Smooth muscle cell of the brain vasculature (primary cell): Measurements from ENCODE around the gene ATP6AP2.
A peak's percentile ranks its signal among the peaks of the same experiment; 100 is the strongest.
"Not testable (repeated sequence)": the region's sequence is repeated elsewhere in the genome, so short reads cannot be mapped to it uniquely, and the experiment has no call there.

Experiments
- DNase-seq: peaks from one replicate; pipeline ENCODE4 v3.0.0-alpha.2; 2012; ENCODE audit warnings: low read depth, low spot score

Gene ATP6AP2, protein sequence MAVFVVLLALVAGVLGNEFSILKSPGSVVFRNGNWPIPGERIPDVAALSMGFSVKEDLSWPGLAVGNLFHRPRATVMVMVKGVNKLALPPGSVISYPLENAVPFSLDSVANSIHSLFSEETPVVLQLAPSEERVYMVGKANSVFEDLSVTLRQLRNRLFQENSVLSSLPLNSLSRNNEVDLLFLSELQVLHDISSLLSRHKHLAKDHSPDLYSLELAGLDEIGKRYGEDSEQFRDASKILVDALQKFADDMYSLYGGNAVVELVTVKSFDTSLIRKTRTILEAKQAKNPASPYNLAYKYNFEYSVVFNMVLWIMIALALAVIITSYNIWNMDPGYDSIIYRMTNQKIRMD

DNA sequence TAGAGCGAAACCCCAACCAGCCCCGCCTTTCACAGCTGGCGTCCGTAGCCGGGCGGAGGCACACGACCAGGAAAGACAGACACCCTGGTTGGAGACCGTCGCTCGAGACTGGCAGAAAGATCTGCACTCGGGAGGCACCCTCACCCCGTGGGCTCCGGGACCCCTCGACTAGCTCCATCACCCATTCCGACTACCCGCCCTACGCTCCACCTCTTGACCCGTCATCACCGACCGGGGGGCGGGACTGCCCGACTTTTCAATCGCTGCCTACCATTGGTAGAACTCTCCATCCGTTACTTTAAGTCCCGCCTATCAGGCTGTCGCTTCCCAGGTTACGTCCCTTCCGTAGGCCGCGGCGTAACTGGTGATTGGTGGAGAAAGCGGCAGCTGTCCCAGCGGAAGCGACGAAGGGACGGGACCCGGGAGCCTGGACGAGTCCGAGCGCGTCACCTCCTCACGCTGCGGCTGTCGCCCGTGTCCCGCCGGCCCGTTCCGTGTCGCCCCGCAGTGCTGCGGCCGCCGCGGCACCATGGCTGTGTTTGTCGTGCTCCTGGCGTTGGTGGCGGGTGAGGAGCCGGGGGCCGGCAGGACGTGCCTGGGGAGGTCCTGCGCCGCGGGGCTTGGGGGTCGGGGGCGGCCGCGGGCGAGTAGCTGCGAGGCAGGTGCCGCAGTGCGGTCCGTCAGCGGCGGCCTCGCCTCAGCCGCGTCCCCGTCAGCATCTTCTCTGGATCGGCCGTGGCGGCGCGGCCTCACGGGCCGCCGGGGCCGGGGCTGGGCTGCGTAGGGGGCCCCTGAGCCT lies at the start of gene ATP6AP2:
Gene ATP6AP2 (plus strand): TSS at position 434 of the 799 bp plus-strand sequence. CDS start 96 bp downstream, at position 530.
- peak; percentile 67 for DNase-seq

DNA sequence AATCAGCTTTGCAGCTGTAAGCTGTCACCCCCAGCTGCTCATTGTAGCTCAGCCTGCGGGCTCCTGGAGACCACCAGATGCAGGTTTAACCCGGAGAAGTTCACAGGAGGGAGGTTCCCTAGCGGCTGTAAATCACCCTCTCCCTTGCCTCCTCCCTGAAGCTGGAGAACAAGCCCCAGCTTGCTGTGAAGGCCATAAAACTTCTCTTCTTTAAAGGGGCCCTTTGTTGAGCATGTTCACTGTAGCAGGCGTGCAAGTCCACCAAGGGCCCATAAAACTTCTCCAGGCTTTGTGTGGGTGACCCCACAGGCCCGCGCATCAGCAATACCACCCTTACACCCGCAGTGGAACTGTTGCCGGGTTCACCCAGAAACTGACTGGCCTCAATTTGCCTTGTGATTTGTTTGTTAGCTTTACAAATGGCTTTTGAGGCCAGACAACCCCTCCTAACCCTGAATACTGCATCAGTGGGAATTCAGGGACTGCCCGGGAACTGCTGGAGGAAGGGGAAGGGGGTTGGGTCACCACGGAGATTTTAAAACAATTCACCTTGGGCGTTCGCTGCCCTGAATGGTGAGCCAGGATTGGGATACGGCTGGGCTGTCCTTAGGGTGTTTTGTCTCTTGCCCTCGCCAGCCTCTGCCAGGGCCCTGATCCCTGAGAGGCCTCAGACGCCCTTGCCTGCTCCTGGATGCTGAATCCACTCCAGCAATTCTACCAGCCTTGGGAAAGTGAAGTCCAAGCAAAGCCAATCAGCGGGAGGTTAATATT lies 49.5 kb upstream of the ATP6AP2 start:
- DNase-seq, result no peak

DNA sequence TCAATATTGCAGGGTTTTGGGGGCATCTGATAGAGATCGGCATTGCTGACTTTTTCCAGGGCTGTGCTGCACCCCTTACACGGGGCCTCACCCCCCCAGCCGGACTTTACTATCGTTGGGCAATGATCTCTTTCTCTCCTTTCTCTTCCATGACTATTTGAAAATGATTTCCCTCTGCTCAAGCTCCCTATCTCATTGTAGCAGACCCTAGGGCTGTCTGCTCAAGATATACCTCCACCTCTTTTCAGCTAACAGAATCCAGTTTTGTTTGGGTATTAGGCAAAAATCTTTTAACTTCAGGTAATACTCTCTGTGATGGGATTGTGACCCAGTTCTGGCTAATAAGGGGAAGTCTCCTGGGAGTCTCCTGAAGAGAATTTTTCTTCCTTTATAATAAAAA lies 43.5 kb upstream of the ATP6AP2 start:
- no peak for DNase-seq

DNA sequence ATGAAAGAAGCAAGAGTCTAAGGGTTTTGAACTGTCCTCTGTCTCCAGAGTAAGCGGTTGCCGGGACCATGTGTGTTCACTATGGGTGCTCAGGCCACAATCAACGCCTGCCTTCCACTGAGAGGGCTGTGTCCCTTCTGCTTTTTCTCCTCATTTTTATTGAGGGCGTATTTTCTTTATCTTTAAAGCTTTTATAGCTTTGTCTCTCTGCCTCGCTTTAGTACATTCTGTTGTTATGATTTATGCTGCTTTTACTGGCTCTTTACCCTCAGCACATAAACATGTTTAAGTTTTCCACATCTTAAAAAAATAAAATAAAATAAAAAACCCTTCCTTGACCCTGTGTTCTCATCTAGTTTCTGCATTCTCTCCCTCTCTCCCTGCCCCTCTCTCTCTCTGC lies 42.4 kb upstream of the ATP6AP2 start:
- no peak for DNase-seq

DNA sequence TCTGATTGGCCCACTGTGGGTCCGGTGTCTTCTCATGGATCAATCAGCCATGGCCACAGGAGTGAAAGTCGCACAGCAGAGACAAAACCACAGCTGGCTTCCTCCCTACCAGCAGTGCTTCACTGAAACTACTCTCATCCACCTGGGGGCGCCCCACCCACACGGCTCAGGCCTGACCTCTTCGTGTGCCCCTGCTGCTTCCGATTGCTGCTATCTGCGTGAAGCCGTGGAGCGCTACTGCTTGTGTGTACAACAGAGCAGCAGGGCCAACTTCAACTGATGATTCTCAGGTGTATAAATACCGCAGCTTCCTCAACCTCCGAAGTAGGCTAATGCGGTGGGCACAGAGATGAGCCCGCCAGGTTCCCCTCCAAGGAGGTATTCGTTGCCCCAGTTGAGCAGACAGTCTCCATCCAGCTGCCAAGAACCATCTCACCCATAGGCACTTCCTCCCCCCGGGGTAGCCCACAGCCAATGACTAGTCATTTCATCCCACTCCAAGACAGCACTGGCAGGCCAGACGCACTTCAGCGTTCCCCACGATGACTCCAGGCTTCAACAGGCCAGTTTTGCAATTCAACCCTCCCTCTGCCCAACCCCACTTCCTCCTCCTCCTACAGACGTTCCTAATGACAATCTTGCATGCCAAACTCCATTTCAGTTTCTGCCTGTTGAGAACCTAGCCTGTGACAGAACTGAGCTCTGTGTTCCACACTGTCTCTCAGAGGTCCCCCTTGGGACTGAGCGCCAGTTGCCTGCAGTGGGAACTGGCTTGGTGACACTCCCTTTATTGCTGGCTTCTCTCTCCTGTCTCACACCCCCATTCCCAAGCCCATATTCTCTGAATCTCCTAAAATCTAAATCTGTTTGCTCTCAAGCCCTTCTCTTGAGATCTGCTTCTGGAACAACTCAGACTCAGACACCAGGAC lies 41.3 kb upstream of the ATP6AP2 start:
- no peak for DNase-seq

DNA sequence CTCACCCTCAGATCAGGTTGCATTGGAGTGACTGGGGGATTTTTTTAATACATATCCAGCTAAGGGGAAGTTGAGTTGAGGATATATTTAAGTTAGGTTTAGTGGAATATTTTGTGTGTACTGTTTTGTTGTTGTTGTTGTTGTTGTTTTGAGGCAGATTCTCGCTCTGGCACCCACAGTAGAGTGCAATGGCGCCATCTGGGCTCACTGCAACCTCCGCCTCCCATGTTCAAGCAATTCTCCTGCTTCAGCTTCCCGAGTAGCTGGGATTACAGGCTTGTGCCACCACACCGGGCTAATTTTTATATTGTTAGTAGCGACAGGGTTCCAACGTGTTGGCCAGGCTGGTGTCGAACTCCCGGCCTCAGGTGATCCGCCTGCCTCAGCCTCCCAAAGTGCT lies 38.6 kb upstream of the ATP6AP2 start:
- no peak for DNase-seq

DNA sequence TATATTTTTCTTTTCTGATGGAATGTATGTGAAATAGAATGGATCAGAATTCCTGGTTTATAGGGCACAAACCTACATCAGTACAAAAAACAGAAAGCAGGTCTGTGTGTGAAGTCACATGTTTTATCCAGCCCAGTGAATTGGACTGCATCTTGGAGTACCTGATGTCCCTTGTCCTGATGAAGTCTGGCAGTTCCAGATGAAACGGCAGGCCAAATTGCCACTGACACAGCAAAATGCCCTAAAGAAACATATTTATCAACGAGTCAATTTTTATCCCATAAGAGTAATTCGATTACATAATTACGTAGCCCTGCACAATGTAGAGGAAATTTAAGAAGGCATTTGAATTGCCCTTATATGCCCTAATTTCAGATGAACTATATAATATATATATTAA lies 37.8 kb upstream of the ATP6AP2 start:
- no peak for DNase-seq

DNA sequence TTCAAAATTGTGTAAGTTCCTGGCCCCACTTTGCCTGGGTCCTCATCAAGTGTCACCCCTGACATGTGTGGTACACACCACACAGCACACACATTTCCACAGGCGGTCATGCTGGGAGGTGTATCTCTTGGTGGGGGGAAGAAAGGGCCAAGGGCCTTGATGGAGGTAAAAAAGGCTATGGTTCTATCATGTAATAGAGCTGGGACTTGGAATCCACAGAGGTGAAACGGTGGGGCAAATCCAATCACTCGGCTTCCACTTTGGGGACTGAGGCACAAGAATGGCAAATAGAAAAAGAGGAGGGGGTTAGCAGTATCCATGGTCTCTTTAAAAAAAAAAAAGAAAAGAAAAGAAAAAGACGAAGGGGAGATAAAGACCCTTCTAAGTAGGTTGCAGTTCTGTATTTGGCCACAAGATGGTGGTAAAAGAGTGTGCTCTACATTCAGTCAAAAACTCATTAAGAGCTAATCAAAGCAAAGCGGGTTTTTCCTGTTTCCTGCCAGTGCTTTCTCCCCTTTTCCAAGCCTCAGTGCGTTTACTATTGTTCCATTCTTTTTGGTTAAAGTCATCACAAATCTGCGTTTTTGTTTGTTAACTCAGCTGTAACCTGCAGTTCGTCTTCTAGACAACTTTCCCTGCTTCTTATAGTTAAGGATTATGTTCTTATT lies 37.0 kb upstream of the ATP6AP2 start:
- no peak for DNase-seq

DNA sequence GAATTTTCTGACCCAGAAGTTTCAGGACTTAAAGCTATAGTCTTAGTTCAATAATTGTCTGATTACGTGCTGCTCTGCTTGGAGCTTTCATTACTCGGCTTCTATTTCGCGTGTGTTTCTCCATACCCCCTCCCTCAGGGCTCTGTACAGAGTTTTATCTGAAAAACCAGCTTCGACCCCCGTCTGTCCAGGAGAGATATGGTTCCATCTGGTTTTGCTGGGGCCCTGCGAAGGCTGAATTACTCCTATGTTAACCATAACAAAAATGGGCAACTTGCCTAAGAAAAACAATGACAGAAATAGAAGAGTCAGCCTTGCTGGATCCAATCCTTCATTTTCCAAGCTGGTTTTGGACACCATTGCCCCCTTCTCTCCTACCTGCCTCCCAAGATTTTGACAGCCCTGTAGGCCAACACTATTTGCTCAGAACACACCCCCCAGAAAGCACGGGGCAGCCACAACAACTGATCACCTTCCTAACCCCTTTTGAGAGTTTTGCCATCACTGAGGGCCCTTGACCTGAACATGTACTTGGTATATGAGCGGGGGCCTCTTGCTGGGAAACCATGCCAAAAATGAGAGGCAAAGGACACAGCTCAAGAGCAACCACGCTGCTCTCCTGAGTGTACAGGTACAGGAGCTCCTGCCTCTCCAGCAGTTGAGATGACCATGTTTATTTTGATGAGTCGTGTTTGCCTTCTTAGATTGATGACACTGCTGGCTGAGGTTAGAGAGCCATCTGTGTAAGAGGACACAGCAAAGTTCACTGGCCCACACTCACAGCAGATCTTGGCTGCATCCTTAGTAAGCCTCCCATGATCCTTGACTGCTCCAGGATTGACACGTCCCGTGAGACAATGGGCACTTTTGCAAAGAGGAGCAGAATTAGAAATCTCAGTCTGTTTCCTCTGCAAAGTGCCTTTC lies 36.2 kb upstream of the ATP6AP2 start:
- no peak for DNase-seq

DNA sequence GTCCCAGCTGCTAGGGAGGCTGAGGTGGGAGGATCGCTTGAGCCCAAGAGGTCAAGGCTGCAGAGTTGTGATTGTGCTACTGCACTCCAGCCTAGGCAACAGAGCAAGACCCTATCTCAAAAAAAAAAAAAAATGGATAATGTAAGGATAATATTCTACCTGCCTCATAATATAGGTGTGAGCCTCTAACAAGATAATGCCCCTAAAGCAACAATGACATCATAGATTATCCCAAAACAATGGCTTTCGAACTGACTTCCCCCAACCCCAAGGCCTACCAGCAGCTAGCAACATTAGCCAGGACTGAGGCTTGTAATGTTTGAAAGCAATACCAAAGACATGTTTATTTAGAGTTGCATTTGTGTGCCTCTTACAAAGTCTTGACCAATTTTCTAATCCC lies 33.9 kb upstream of the ATP6AP2 start:
- DNase-seq, result no peak

DNA sequence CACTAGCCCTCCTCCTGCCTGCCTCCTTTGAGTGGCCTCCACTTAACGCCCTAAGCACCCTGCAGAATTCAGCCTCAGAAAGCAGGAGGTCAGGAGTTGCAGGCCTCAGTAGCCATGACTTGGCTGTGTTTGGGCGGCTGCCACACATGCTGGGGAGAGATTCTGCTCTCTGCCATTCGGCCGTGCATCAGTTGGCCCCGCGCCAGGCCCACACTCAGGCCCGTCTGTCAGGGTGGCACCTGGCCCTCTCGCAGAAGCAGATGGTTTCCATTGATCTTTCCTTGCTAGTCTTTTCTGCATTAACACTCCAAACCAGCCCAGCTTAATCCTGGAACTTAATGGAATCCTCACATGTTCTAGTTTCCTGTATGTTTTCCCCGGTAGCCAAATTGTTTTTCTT lies 30.7 kb upstream of the ATP6AP2 start:
- DNase-seq, result no peak

DNA sequence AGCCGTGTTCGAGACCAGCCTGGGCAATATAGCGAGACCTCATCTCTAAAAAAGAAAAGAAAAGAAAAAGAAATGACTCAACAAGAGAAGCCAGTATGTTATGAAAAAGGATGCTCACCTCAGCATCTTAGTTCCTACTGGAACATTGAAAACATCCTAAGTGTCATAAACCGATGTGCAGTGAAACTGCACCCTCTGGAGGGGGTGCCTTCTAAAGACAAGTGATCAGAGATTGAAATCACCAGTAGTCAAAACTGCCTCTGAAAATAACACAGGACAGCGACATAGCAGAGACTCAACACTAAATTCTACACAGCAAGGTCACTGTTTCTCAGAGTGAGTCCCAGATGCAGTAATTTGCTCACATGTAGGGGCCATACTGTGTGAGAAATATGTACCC lies 28.0 kb upstream of the ATP6AP2 start:
- DNase-seq, result no peak

DNA sequence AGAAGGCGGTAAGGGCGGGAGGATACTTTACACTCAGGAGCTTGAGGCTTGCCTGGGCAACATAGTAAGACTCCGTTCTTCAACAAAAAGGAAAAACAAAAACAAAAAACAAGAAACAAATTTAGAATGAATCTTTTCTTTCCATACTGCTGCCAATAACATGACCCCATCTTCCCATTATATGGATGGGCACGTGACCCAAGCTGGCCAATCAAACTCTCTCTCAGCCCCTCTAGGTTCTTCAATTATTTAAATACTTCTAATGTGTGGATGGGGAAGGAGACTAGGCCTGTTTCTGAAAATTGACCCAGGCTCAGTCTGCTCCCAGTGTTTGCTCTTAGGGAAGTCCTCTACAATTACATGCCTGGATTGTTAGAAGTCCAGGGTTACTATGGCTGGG lies 22.2 kb upstream of the ATP6AP2 start:
- no peak for DNase-seq

DNA sequence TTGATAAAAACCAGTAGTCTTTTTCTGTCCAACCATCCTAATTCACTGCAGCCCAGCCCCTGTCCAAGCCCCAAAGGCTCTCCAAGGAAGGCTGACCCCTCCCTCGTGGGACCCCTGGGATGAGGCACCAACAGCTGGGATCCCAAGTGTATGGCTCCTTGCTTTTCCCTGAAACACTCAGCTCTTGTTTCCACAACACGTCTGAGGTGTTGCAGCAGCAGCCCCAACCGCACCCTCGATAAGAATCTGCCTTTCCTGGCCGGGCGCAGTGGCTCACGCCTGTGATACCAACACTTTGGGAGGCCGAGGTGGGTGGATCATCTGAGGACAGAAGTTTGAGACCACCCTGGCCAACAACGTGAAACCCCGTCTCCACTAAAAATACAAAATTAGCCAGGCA lies 17.0 kb upstream of the ATP6AP2 start:
- no peak for DNase-seq

DNA sequence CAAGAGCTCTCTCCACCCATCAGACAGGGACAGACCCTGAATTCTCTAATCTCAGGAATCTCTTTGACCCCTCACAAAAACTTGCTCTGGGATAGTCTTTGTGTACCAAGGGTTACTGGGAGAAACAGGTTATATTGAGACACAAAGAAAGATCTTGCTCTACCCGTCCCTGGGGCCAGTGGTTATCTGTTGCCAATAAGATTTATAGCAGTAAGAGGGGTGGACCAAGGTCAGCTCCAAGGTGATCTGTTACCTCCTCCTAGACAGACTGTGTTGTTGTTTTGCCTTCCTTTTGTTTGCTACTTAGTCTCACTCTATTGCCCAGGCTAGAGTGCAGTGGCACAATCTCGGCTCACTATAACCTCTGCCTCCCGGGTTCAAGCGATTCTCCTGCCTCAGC lies 16.3 kb upstream of the ATP6AP2 start:
- no peak for DNase-seq

DNA sequence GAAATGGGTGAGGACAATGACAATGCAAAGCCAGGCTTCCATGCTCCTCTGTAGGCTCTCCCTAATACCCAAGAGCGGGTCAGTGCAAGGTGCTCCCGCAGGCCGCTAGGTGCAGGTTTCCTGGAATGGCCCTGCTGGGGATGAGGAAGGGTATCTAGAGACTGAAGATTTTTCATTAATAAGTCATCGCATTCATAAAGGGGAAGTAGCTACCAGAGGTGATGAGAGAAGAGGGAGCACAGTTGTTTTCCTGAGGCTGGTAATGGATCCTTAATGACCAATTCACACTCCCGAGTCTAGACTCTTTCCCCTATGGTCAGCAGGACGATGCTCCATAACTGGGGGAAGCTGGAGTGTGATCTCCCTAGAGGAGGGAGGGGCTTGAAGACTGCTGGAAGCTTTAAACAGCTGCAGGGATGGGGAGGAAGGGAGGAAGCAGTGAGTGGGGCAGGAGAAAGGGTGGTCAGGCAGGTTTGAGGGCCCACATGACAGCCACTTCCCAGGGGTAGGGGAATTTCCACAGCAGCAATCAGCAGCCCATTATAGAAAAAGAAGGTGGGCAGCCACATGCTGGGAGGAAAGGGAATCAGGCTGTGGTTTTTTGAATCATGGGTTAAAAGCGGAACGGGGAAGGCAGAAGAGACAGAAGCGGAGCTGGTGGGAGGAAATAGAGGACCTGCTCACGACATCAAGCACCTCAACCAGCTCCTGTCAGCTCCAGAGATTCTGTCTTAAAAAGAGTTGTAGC lies 10.2 kb upstream of the ATP6AP2 start:
- DNase-seq, result no peak

DNA sequence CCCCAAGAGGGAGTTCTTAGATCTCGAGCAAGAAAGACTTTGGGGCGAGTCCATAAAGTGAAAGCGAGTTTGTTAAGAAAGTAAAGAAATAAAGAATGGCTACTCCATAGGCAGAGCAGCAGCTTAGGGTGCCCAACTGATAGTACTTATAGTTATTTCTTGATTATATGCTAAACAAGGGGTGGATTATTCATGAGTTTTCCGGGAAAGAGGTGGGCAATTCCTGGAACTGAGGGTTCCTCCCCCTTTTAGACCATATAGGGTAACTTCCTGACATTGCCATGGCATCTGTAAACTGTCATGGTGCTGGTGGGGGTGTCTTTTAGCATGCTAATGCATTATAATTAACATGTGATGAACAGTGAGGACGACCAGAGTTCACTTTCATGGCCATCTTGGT lies 9.6 kb upstream of the ATP6AP2 start:
- DNase-seq, result not testable (repeated sequence)

DNA sequence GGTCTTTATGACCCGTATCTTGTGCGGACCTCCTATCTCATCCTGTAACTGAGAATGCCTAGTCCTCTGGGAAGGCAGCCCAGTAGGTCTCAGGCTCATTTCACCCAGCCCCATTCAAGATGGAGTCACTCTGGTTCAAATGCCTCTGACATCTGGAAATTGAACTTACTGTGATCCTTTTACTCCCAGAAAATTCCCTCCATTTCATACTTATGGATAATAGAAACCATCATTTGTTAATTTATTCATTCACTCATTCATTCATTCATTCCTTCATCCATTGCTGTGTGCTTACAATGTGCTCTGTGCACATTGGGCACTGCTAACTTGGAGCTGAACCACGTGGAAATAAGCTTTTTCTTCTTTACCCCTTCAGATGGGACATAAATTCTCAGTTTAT lies 9.2 kb upstream of the ATP6AP2 start:
- no peak for DNase-seq

DNA sequence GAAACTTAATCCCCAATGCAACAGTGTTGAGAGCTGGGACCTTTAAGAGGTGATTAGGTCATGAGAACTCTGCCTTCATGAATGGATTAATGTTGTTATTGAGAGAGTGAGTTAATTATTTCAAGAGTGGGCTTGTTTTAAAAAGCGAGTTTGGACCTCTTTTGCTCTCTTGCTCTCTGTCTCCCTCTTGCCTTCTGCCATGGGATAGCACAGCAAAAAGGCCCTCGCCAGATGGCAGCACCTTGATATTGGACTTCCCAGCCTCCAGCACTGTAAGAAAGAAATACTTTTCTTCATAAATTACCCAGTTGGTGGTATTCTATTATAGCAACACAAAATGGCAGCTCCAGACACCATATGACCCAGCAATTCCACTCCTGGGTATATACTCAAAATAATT lies 7.0 kb upstream of the ATP6AP2 start:
- DNase-seq, result no peak
